Progenitor cell of endocrine pancreas (in vitro differentiated cells): ENCODE data around the gene ZNF329. TPM values are rescaled to one million over a fixed set of nuclear protein-coding genes. Genes with fewer than 3 reads are reported as not detected.

Experiments
- DNase-seq: peaks from one replicate; pipeline ENCODE4 v3.0.0; 2021; ENCODE audit warnings: low spot score; ENCODE audit not compliant: unreplicated experiment
- H3K27ac Mint-ChIP-seq: 2 replicates; pipeline ENCODE4 v1.8.0; 2021; ENCODE audit warnings: mild to moderate bottlenecking, moderate library complexity, mixed read lengths
- H3K27me3 Mint-ChIP-seq: 2 replicates; pipeline ENCODE4 v1.8.0; 2021; ENCODE audit warnings: mixed read lengths
- H3K36me3 Mint-ChIP-seq: 2 replicates; pipeline ENCODE4 v1.8.0; 2022; ENCODE audit warnings: mixed read lengths; ENCODE audit not compliant: insufficient read depth
- H3K4me1 Mint-ChIP-seq: 2 replicates; pipeline ENCODE4 v1.8.0; 2021; ENCODE audit warnings: low read depth, mixed read lengths
- H3K4me3 Mint-ChIP-seq: 2 replicates; pipeline ENCODE4 v1.8.0; 2021; ENCODE audit warnings: low read depth, mild to moderate bottlenecking, moderate library complexity, mixed read lengths
- H3K9me3 Mint-ChIP-seq: 2 replicates; pipeline ENCODE4 v1.8.0; 2021; ENCODE audit warnings: low read depth, mixed read lengths
- total RNA-seq: library from RNA; stranded (reverse); gene quantifications from 2 replicates; pipeline ENCODE4 v1.2.1, GENCODE V29; 2021
- TF ChIP-seq, protein P1 (sequence below): fragments of 200-600 bp; sonication (generic); IDR thresholded peaks from one replicate; pipeline ENCODE4 v1.5.0; 2021; ENCODE audit warnings: antibody characterized with exemption, mild to moderate bottlenecking; ENCODE audit not compliant: unreplicated experiment

ZNF329 gene
- total RNA-seq, 1 donor from 2014 or later: 17.0 TPM

DNA sequence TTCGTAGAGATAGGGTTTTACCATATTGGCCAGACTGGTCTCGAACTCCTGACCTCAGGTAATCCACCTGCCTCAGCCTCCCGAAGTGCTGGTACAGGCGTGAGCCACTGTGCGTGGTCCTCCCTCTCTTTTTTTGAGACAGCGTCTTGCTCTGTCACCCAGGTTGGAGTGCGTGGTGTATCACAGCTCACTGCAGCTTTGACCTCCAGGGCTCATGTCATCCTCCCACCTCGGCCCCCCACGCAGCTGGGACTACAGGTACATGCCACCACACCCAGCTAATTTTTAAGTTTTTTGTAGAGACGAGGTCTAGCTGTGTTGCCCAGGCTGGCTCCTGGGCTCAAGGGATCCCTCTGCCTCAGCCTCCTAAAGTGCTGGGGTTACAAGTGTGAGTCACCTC, 70.8 kb downstream of the ZNF329 start:
- Mint-ChIP-seq H3K27me3 (no peaks in the 10 kb centered on the region), H3K4me1 (no peaks in the 10 kb centered on the region), H3K4me3 (no peak overlapping the region), H3K27ac (no peak overlapping the region), H3K36me3 (peaks cover 29% of the 10 kb centered on the region), H3K9me3 (peaks cover 24% of the 10 kb centered on the region)
- no peak for DNase-seq
- TF ChIP-seq, protein P1, sequence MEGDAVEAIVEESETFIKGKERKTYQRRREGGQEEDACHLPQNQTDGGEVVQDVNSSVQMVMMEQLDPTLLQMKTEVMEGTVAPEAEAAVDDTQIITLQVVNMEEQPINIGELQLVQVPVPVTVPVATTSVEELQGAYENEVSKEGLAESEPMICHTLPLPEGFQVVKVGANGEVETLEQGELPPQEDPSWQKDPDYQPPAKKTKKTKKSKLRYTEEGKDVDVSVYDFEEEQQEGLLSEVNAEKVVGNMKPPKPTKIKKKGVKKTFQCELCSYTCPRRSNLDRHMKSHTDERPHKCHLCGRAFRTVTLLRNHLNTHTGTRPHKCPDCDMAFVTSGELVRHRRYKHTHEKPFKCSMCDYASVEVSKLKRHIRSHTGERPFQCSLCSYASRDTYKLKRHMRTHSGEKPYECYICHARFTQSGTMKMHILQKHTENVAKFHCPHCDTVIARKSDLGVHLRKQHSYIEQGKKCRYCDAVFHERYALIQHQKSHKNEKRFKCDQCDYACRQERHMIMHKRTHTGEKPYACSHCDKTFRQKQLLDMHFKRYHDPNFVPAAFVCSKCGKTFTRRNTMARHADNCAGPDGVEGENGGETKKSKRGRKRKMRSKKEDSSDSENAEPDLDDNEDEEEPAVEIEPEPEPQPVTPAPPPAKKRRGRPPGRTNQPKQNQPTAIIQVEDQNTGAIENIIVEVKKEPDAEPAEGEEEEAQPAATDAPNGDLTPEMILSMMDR: no peak

Other genes with a start within 250 kb of the ZNF329 start
- gene ZNF417, start 234.2 kb downstream of the ZNF329 start, total RNA-seq: 25.9 and 27.2 TPM in 2 replicates
- 20.5 and 21.9 TPM in 2 replicates for gene ZNF418, start 215.4 kb downstream of the ZNF329 start, total RNA-seq
- 7.3 and 7.5 TPM in 2 replicates for gene ZNF256, start 203.1 kb downstream of the ZNF329 start, total RNA-seq
- 1.6 and 1.8 TPM in 2 replicates for gene C19orf18, start 176.3 kb downstream of the ZNF329 start, total RNA-seq
- 48.6 and 49.0 TPM in 2 replicates for gene ZNF606, start 148.0 kb downstream of the ZNF329 start, total RNA-seq
- 4.8 and 6.7 TPM in 2 replicates for gene ZSCAN1, start 116.8 kb downstream of the ZNF329 start, total RNA-seq
- gene ZNF135, start 91.5 kb downstream of the ZNF329 start, total RNA-seq: 17.3 and 17.9 TPM in 2 replicates
- 111 and 118 TPM in 2 replicates for gene ZSCAN18, start 52.6 kb downstream of the ZNF329 start, total RNA-seq
- gene ZNF274, start 32.3 kb upstream of the ZNF329 start, total RNA-seq: 26.1 and 29.0 TPM in 2 replicates
- 61.0 and 70.5 TPM in 2 replicates for gene ZNF544, start 78.1 kb upstream of the ZNF329 start, total RNA-seq
- gene ZNF8, start 128.2 kb upstream of the ZNF329 start, total RNA-seq: 18.1 and 18.2 TPM in 2 replicates
- 41.3 and 46.2 TPM in 2 replicates for gene ERVK3-1, start 154.6 kb upstream of the ZNF329 start, total RNA-seq
- 4.6 TPM in 2 replicates for gene ZSCAN22, start 176.2 kb upstream of the ZNF329 start, total RNA-seq
- 3.9 and 4.6 TPM in 2 replicates for gene A1BG, start 202.7 kb upstream of the ZNF329 start, total RNA-seq
- gene ZNF497, start 212.0 kb upstream of the ZNF329 start, total RNA-seq: 11.7 and 13.4 TPM in 2 replicates
- gene ZNF837, start 230.2 kb upstream of the ZNF329 start, total RNA-seq: 5.4 and 6.1 TPM in 2 replicates
- 1,006 and 1,040 TPM in 2 replicates for gene RPS5, start 236.5 kb upstream of the ZNF329 start, total RNA-seq
- gene RNF225, start 244.9 kb upstream of the ZNF329 start, total RNA-seq: 0.42 TPM in 1 of 2 replicates, not detected in the other